HG03039 (cell line): Measurements from ENCODE around the gene MTRF1.

Experiments used
- ATAC-seq: cut with Tn5 transposase; IDR thresholded peaks from one replicate; pipeline ENCODE4 v1.9.1; 2021; ENCODE audit warnings: mild to moderate bottlenecking, moderate library complexity; ENCODE audit not compliant: unreplicated experiment

Gene MTRF1, protein sequence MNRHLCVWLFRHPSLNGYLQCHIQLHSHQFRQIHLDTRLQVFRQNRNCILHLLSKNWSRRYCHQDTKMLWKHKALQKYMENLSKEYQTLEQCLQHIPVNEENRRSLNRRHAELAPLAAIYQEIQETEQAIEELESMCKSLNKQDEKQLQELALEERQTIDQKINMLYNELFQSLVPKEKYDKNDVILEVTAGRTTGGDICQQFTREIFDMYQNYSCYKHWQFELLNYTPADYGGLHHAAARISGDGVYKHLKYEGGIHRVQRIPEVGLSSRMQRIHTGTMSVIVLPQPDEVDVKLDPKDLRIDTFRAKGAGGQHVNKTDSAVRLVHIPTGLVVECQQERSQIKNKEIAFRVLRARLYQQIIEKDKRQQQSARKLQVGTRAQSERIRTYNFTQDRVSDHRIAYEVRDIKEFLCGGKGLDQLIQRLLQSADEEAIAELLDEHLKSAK

DNA sequence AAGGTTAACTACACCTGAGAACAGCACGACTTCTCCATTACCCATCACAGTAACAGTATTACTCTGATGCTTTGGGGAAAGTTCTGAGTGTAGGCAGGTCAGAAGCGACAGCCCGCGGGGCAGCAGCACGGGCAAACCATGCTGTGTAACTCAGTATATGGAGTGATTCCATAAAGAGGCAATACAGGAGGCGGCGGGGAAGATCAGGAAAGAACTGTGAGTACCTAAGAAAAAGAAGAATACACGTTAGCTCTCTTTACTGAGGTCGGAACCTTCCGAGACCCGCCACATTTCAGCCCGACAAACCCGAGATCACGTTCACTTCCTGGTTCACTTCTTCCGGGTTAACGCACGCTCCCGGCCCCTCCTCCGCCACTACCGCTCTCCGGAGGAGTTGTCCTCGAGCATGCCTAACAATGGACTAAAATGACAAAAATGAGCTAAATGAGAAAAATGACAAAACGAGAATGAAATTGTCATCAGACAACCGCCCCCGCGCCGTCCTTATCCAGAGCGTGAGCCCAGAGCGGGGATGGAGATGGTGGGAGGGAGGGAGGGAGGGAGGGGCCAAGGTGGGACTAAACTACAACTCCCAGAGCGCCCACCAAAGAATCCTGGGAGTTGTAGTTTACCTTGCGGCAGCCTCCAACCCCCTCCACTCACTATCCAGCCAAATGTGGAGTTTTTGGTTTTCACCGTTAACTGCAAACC, at the start of gene MTRF1:
Gene MTRF1 (minus strand): TSS at position 316 of the 711 bp plus-strand sequence. CDS start 2,669 bp downstream, outside the sequence.
- ATAC-seq = peak; percentile 92

- no peak for ATAC-seq
These were observed 49.7 kb upstream of the MTRF1 start for GRCh38 chr13:41313117-41313516.

DNA sequence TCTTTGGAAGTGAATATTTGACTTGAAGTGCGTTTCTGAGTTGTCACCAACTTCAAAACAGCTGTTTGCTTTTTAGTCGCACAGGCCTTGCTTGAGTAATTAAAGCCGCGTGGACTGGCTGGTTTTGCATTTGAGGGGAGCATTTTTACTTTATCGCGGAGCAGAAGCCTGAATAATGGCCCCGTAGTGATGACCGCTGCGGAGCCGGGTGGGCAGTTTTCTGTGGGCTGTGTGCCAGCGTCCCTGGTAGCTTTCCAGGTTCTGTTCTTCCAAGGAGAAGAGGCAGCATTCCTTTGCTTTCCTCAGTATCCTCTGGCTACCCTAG, 48.8 kb upstream of the MTRF1 start:
- no peak for ATAC-seq

- ATAC-seq = peak; percentile 46
These were observed 48.2 kb upstream of the MTRF1 start for GRCh38 chr13:41311406-41312175.

DNA sequence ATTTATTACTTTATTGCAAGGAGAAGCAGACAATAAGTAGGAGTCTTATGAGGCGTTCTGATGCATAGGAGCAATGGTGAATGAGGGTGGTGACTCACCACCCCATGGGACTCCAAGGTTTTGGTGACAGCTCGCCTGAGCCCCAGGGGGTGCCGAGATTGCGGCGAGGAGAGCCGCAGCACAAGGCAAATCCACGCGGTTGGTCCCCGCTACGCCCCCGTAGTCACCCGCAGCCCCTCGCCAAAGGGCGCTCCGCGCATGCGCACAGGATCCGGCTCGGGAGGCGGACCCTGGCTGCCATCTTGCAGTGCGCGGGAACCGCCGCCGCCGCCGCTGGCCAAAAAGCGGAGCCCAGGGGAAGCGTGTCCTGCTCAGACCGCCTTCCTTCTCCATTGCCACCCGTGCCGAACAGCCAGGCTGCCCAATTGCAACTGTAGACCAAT, 47.6 kb upstream of the MTRF1 start, which contains the start of gene NAA16:
Gene NAA16 (plus strand): TSS at position 305 of the 443 bp plus-strand sequence. CDS start 262 bp downstream, outside the sequence.
- ATAC-seq = peak; percentile 69

DNA sequence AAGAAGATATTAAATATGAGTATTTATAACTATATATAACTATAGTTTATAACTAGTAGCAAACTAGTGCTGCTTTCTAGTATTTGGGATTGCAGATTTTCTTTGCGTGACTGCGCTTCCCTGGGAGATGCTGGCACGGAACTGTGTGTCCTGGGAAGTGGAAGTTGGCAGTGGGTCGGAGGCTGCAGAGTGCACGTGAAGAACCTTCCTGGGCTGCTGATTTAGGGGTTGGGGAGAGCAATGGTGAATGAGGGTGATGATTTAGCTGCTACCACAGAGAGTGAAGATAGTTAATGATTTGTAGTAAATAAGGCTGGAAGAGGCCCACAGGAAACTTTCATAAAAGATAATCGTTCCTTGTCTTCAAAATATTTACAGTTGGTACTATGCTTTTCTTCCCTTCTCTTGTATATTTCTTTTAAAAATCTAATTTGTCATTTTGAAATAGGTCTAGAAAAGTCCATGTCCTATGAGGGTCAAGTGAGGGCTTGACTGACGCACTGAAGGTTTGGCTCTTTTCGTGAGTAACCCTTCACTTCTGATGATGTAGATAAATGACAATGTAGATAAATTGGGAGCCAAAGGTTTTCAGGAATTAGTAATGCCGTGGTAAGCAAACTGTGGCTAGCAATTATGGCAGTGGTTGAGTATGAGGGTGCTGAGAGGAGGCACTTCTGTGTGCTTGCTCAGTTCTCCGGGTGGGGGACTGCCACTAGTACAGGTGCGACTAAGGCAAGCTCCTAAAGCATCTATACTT, 44.7 kb upstream of the MTRF1 start:
- no peak for ATAC-seq

GRCh38 chr13:41306271-41307145, 43.1 kb upstream of the MTRF1 start:
- no peak for ATAC-seq

DNA sequence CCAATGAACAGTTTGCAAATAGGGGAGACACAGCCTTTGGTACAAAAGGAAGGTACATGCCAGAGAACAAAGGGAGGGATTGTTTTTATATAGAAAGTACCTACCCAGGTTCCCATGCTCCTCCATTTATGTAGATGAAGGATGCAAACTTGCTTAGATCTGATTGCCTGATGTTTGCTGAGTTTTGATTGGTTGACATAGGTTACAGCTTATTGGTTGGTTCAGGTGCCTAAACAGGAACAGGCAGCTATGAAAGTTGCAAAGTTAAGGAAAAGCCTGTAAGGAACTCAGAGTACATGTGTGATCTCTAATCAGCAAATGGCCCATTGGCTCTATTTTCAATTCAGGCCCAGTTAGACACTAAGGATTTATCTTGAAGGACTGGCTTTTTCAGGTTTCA, 41.2 kb upstream of the MTRF1 start:
- no peak for ATAC-seq

DNA sequence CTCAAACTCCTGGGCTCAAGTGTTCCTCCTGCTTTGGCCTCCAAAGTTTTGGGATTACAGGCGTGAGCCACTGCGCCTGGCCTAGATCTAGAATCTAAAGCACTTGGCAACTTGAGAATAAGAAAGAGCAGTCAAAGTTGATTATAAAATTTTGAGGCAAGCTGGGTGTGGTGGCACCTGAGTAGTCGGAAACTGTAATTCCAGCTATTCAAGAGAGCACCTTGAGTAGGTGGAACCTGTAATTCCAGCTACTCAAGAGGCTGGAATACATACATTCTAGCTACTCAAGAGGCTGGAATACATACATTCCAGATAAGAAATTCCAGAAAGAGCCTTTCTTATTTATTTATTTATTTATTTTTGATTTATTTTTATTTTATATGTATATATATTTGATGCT, 39.4 kb upstream of the MTRF1 start:
- no peak for ATAC-seq

DNA sequence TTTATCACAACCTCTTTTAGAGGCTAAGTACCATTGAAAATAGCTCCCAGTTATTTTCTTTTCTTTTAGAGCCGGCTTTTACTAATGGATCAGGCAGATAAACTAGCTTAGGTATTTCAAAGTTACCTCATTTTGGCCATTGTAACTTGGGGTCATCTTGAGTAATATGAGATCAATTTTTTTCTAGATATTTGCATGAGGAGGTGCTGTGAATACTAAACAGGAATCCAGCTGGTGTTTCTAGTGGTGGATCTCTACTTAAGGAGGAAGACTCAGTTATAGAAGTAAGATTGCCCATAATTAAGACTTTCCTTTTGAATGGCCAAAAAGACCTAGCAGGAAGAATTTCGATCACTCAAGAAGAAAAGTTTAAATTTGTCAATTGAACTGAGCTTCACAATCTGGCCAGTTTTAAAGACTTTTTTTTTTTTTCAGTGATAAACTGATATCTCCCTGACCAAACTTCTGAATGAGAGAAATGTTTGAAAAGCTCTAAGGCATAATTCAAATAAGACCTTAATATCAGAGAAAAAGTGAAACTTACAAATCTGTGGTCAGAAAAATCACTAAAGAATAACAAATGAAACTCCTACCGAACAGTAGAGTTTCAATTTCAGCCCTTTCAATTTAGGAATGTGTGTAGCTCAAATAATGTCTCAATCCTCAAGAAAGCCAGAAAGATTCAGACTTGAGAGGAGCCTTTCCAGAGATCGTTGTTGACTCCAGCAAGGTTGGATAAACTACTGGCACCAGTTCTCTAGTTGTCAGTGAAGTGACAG, 36.1 kb upstream of the MTRF1 start:
- no peak for ATAC-seq

DNA sequence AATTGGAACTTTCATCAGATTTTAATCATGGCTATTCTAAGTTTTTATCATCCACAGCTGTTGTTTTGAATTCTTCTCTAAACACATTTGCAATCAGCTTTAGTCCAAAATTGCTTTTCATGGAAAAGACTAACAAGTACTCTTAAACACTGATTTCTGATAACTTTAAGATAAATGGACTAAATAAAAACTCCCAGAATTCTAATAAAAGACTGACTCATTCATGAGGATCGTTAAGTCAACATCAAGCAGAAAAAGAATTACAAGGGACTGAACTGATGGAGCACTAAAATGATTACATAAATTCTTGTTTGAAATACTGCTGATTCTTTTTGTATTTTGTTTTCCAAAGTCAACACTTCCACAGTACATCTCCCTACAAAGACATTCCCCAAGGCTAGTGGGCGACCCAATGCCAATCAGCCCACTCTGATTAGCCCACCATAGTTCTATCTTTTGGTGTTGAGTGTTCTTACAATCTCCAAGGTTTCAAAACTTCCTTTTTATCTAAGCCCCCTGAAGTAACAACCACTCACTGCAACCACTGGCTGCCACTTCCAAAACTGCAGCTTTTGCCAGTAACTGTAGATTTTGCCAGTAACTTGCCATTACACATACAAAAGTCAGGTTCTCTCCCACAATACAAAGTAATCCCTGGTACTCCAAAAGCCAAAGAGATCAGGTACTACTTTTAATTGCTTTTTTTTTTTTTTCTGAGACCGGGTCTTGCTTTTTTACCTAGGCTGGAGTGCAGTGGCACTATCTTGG, 33.7 kb upstream of the MTRF1 start:
- ATAC-seq = no peak

GRCh38 chr13:41295973-41296372, 32.6 kb upstream of the MTRF1 start:
- no peak for ATAC-seq

GRCh38 chr13:41294914-41295313, 31.5 kb upstream of the MTRF1 start:
- no peak for ATAC-seq

DNA sequence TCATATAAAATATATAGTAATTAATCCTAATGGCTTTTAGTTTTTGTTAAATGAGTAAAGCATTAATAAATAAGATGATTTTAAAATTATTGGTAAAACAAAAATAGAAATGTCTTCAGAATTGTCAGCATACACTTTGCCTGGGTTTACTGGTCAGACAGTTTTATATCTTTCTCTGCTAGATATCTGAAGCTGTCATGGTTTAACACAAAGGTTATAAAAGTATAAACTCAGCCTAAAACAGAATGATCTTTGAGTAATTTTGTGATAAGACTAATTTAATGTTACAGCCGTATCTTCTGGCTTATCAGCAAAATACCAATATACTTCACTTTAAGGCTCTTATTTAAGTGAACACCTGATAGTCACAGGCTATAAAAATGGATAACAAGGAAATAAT, 29.9 kb upstream of the MTRF1 start:
- ATAC-seq = no peak

GRCh38 chr13:41291246-41291645, 27.9 kb upstream of the MTRF1 start:
- ATAC-seq = no peak

- no peak for ATAC-seq
These were observed 26.1 kb upstream of the MTRF1 start for GRCh38 chr13:41289463-41289881.

DNA sequence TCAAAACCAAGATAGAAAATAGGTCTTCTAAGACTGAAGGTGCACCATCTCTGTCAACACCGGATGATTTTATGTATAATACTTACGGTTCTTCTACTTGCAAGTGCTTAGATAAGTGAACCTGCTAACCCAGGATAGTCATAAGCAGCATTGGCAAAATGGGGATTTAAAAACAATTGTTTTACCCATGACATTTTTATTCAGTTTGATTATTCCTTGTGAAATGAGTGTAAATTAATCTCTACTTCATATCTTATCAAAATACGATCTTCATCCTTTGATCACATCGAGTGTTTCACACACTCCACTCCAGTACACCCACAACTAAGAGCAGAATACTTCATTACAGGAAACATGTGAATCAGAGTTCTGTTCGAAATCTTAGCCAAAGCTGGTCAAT, 23.0 kb upstream of the MTRF1 start:
- no peak for ATAC-seq
